NCI-H748 treated with DMSO at 0.1 percent for 48 hours (cell line): ENCODE data around the gene IQCN.

Source experiments
- DNase-seq: peaks from one replicate; lab custom pipeline; 2025; lab: John Stamatoyannopoulos, UW

The IQCN gene, protein sequence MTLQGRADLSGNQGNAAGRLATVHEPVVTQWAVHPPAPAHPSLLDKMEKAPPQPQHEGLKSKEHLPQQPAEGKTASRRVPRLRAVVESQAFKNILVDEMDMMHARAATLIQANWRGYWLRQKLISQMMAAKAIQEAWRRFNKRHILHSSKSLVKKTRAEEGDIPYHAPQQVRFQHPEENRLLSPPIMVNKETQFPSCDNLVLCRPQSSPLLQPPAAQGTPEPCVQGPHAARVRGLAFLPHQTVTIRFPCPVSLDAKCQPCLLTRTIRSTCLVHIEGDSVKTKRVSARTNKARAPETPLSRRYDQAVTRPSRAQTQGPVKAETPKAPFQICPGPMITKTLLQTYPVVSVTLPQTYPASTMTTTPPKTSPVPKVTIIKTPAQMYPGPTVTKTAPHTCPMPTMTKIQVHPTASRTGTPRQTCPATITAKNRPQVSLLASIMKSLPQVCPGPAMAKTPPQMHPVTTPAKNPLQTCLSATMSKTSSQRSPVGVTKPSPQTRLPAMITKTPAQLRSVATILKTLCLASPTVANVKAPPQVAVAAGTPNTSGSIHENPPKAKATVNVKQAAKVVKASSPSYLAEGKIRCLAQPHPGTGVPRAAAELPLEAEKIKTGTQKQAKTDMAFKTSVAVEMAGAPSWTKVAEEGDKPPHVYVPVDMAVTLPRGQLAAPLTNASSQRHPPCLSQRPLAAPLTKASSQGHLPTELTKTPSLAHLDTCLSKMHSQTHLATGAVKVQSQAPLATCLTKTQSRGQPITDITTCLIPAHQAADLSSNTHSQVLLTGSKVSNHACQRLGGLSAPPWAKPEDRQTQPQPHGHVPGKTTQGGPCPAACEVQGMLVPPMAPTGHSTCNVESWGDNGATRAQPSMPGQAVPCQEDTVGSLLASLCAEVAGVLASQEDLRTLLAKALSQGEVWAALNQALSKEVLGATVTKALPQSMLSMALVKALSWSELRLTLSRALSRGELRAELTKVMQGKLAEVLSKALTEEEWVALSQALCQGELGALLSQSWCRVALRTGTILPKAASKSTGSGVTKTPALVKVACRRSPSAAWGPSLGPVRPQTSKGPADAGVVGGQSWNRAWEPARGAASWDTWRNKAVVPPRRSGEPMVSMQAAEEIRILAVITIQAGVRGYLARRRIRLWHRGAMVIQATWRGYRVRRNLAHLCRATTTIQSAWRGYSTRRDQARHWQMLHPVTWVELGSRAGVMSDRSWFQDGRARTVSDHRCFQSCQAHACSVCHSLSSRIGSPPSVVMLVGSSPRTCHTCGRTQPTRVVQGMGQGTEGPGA (N-terminal part only)

DNA sequence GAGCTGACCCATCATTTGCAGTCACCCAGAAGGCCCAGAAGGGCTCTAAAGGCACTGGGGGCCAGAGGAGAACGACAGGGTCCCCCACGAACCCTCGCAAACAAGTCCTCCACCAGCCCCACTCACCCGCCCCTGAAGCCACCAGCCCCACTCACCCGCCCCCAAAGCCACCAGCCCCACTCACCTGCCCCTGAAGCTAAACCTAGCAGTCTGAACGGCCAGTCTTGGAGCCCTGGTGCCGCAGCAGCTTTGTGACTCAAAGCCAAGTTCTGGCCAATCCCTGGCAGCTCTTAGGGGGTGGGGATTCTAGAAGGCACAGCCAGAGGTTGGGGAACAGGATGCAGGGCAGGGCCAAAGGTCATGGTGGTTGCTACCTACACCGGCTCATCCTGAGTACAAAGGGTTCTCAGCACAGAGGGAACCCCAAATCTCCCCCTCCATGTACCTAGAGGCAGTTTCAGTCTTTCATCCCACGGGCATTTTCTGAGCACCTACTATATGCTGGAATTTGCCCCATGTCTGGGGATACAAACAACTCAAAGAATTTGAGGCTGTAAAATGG, at the start of gene IQCN:
IQCN (minus strand) TSS at position 234 of the 562 bp plus-strand sequence. CDS start 4,974 bp downstream, outside the sequence.
- DNase-seq = no peak

DNA sequence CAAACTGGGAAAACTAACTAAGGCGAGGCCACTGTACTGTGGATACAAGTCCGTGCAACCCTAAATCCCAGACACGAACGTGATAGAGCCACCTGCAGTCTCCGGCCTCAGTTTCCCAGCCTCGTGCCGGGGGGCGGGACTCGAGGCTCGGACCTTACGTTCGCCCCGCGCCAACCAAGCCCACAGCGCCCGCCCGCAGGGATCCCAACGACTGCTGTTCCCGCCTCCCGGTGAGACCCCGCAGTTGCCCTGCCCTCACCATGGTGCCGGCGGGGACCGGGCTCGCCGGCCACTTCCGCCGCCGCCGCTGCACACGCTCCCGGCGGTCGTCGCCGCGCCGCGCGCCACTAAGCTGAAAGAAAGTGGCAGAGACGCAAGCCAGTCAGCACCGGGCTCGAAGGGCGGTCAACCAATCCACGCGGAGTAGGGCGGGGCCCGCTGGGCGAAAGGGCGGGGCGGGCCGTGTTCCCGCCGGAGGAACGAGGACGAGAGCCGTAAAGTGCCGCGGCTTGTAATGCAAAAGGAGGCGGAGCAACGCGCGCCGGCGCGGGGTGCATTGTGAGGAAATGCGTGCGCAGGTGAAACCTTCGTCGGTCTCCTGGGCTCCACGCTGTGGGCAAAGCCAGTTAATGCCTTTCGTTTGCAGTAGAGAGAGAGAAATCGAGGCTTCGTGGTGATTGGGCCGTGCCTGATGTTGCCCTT, 48.7 kb upstream of the IQCN start, which contains the start of gene LSM4:
LSM4 (minus strand) TSS at position 318 of the 702 bp plus-strand sequence; CDS start at position 262, 56 bp downstream.
- peak; percentile 88 for DNase-seq

DNA sequence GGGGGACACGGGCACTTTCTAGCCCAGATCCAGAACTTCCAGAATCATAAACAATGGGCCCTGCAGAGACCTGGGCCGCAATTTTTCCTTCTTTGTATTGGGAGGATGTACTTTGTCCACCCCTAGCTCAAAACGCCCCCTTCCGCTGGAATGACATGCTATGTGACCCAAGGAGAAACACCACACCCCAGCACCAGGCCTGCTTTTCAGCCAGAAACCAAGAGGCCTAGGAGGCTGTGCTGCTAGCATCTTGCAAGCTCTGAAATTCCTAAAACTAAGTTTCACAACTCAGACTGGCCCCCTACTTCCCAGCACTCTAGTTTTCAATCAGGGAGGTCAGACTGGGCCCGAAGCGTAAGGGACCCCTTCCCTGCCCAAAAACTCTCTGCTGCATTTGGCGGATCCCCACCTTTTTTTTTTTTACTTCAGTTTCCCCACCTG, 48.1 kb upstream of the IQCN start:
- no peak for DNase-seq

DNA sequence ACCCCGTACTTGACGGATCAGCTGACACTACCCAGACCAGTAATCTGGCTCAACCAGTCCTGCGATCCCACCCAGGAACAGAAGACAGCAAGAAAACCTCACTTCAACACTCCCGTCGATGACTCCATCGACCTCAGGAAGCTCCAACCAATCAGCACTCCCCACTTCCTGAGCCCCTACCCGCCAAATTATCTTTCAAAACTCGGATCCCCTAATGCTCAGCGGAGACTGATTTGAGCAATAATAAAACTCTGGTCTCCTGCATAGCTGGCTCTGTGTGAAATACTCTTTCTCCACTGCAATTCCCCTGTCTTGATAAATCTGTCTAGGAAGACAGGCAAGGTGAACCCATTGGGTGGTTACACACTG, 47.5 kb upstream of the IQCN start:
- no peak for DNase-seq

DNA sequence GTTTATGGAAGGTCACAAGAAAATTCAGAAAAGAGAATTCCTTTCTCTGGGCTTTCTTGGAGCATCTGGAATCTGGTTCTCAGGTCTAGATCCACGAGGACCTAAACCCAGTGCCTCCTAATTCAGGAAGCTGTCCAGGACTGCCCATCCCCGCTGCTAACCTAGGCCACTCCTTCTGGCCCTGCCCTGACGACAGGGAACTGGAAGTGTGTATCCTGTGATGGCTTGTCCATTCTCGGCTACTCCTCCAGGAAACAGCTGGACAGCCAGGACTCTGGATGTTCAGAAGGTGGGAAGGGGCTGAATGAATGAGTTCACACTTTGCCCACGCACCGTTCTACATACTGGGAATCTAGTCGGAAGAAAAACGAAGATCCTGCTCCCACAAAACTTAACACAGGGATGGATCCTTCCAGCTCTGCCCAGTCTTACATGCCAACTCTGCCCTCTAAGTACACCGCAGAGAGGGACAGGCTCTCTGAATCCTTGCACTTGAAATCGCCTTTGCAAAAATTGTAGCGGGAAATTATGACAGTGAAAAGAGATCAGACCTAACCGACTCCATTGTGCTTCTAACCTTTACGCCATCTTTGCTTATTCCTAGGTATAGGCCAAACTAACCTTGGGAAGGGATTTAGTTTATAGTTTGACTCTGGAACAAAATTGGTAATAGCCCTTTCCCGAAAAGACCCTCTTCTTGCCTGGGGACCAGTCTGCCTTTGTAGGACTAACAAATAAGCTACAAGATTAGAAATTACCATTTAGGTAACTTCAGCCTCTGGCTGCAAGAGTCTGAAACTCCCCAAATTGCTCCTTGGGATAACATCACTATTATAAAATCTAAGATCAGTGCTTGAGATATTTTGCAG, 46.8 kb upstream of the IQCN start:
- no peak for DNase-seq

DNA sequence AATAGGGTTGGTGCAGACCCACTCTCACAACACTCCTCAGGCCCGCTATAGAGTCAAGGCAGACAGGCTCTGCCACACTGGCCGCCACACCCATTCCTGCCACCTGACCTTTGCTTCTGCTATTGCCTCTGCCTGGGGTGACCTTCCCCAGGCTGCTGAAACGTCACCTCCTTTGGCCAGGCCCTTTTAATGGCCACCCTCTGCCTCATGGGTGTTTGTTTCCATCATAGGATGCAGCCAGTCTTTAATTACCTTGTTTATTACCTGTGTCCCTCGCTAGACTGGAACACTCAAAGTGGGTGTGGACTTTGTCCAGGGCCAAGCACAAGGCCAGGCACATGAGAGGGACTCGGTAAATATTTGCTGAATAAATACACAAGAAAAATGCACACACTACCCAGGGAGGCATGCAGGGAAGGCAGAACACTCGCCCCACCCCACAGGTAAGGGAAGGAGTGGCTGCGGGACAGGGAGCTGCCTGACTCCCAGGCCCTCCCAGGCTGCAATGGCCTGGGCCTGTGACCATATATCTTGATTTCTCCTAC, 45.4 kb upstream of the IQCN start:
- no peak for DNase-seq

DNA sequence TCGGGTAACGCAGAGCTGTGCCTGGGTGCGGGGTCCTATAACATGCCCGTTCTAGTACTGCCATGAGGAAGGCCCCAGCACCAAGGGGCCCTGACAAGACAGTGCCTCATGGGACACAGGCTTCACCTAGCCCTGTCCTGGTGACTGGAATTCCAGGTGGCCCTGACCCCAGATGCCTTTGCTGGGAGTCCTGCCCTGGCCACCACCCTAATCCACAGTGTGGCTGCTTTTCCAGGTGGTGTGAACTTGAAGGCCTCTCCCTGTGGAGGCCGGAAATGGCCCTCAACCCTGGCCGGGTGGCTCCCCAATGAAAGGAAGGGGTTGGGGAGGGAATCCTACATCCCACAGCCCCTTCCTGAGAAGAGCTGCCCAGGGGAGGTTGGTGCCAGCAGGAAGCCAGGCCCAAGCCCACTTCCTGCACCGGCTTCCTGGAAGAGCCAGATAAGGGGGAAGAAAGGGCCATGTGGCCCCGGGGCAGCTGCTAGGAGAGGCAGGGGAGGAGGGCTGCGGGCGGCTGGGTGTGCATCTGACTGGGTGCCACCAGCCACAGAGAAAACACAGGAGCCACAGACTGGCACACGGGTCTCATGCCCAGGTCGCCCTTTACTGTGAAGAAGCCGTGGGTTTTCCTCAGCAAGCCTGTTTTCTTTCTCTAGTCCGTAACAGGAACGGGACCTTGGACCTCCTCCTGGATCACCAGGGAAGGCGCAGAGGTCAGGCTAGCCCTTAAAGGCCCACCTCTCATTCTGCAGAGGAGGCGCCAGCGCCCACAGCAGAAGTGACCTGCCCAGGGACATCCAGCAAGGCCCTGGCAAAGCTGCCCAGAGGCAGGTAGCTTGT, 43.9 kb upstream of the IQCN start:
- no peak for DNase-seq

DNA sequence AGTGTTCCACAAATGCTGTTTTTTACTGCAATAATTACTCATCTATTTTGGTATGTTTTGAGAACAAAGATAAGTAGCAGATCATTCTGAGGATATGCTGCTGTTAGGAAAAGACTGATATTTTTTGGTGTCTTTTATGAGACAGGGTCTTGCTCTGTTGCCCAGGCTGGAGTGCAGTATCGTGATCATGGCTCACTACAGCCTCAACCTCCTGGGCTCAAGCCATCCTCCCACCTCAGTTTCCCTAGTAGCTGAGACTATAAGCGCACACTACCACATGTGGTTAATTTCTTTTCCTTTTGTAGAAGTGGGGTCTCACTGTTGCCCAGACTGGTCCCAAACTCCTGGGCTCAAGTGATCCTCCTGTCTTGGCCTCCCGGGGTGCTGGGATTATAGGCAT, 39.1 kb upstream of the IQCN start:
- DNase-seq = no peak

DNA sequence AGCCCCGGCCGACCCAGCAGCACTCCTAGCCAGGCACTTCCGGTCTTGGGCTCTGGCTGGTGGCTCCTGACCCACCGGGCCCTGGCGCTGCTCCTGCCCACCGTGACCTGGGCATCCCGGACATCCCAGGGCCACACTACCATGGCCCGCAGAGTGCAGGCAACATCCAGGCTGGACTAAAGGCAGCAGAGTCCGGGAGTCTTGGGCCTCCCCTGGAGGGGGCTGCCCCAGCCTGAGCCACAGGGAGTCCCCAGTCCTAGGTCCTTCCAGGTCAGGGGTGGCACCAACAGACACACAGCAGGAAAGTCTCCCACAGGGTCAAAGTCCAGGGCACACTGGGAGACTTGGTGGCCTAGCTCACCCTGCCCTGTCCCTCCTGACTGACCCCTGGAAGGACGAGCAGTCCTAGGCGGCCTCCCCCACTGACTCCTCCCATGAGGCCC, 37.9 kb upstream of the IQCN start:
- no peak for DNase-seq

DNA sequence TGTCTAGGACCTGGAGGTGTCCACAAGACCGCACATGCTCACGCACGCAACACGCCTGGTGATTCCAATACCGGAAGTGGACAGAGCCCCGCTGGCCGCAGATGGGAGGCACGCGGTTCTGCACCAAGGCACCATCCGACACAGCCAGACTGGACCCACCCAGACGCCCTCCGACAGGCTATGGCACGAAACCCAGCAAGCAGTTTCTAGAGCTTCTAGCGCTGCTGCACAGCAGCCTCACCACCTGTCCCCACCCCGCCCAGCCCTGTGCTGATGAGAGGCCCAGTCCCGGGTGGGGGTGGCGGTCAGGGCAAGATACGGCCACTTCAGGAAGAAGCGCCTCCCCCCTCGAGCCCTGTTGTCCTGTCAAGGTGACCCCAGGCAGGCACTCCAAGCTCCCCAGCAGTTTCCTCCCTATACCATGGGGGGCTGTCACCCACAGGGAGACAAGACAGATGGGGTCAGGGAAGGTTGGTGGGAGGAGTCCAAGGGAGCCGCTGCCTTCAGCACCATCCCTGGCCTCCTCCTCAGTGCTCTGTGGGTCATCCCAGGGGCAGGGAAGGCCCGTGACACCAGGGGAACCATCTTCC, 37.3 kb upstream of the IQCN start:
- DNase-seq = no peak

DNA sequence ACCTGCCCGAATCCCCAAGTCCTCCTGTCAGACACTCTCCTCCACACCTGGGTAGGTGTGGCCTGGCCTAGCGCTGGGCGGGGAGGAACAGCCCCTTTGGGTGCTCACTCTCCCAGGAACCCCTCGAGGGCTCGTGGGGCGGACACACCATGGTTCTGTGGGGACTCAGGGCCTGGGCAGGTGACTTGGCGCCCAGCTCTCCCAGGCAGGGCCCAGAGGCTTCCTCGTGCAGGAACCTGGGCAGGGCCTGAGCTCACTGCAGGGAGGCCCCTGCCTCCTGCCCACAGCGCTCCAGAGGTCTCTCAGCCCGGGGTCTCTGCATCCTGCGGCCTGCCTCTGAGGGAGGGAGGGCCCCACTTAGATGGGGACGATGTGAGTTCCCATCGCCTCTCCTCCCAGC, 36.7 kb upstream of the IQCN start:
- DNase-seq = no peak

DNA sequence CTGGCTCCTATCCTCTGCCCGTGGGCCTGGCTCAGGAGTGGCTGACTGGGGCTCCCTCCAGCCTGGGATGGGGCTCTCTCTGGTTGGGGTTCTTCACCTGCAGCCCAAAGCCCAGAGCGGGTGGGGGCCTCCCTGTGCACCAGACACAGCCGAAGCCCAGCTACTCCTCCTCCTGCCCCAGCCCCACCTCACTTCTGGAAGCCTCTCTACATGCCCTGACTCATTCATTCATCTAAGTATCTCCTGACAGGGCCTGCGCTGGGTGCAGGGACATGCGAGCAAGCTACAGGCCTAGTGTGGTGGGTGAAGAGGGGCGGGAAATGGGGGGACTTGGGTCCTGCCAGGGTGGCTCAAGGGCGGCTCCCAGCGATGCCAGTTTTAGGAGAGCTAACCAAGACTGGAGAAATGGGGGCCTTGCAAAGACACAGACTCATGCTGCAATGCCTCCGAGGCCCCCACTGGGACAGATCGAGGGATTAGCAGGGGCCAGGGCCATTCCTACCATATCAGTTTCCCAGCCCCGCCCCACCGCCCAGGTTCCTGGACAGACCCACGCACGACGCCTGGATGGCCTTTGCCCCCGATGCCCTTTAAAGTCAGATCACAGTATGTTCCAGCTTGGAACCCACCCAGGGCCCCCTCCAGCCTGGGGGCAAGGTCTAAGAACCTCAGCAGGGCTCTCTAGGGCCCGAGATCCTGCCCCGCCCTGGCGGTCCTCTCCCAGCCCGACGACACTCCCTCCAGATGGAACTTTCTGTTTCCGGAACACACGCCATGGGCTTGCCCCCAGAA, 36.1 kb upstream of the IQCN start:
- no peak for DNase-seq

DNA sequence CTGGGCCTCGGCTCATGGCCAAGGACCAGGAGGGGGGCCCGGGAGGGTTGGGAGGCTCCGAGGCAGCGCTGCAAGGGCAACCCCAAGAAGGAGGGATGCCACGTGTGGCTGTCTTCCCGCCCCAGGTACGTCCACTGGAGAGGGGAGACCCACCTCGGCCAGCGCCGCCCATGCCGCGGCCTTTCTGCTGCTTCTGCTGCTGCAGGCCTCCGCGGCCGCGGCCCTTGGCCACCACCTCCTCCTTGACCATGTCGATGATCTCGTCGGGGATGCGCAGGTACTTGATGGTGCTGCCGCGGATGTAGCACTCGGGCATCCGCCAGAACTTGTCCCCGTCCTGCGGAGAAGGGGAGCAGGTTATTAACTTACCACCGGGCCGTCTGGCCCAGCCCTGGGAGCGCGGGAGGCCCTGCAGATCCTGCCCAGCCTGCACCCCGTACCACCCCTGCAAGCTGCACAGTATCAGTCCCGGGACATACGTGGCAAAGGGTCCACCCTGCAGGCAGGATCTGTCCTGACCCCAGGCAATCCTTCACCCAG, 35.3 kb upstream of the IQCN start:
- DNase-seq = no peak

DNA sequence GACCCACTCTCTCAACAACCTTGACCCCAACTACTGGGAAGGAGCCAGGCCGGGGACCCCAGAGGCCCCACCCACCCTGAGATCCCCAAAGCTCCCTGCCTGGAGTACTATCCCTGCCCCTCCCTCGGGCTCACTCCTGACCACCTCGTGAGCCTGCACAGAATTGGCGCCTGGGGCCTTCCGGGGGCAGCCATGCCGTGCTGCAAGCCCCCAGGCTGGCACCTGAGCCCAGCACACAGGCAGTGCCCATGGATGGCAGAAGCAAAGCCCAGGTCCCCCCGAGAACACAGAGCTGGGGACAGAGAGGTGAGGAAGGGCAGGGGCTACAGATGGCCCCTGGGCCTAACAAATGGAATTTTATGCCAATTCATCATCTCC, 34.7 kb upstream of the IQCN start:
- no peak for DNase-seq

DNA sequence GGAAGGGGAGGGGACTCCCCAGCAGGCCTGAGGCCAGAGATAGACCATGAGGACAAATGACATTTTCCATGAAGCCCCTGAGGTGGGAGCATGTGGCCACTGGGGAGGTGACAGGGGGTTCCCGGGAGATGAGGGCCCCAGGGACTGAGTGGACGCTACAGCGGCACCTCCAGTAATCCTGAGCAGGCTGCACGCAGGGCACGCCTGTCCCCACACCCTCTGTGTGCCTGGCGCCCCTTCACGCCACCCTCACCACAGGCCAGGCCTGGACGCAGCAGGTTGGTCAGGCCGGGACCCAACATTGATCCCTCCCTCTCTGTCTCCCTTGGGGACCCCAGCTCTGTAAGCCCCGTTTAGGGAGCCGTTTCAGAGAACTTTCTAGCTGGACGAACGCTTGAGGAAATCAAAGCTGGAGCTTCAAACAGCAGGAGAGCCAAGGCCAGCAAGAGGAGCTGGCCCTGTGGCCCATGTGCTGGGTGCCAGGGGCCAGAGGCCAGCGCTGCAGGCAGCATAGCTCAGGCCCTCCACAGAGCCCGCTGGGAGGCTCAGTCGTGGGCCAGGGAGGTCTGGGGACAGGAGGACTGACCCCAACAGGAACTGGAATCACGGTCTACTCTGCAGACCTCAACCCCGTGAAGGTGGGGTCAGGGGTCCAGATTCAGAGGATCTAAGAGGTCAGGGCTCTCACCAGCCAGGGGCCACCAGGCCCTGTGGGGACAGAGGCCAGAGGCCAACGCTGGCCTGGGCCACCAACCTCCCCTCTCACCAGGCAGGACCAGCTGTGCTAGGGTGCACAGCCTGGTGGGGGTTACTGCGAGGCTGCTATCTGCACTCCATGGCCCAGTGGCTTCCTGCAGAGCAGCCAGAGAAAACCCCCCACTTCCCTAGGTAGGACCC, 34.0 kb upstream of the IQCN start:
- DNase-seq = no peak

DNA sequence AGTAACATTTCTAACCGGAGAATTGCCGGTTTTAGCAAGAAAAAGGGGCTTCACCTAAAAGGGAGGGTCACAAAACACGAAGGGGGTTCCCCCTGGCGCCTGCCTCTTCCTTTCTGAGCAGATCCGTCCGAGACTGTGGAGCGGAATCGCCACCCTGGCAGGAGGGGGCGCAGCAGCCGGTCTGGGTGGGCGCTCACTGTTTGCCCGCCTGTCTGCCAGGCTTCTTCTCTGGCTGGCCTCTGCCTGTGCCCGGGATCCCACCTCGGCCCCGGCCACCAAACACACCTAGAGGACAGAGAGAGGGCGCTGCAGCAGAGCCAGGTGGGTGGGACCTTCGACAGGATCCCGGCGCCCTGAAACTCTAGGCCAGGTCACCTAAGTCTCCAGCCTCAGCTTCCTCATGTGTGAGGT, 33.0 kb upstream of the IQCN start:
- DNase-seq = no peak
